ENCODE measurements around the gene TBC1D8.

TBC1D8 gene

GRCh38 chr2:101161658-101162057, 10.5 kb upstream of the TBC1D8 start:
- no peak for DNase-seq

GRCh38 chr2:101160454-101160853, 9.3 kb upstream of the TBC1D8 start:
- DNase-seq = no peak

- no peak for DNase-seq
Measured at GRCh38 chr2:101159526-101159925, 8.3 kb upstream of the TBC1D8 start.

GRCh38 chr2:101157272-101157671, 6.1 kb upstream of the TBC1D8 start:
- DNase-seq = no peak

GRCh38 chr2:101153787-101154186, 2.6 kb upstream of the TBC1D8 start:
- no peak for DNase-seq

GRCh38 chr2:101153077-101153707, 2.0 kb upstream of the TBC1D8 start:
- DNase-seq = no peak

GRCh38 chr2:101152272-101153076, 1.3 kb upstream of the TBC1D8 start:
- peak; percentile 9 for DNase-seq

GRCh38 chr2:101151859-101152271, 683 bp upstream of the TBC1D8 start:
- no peak for DNase-seq

- DNase-seq = no peak
Measured at GRCh38 chr2:101150306-101151145, 656 bp downstream of the TBC1D8 start.

- no peak for DNase-seq
Measured at GRCh38 chr2:101149241-101150192, 1.7 kb downstream of the TBC1D8 start.

GRCh38 chr2:101148777-101149176, 2.4 kb downstream of the TBC1D8 start:
- no peak for DNase-seq

GRCh38 chr2:101147971-101148370, 3.2 kb downstream of the TBC1D8 start:
- DNase-seq = no peak

GRCh38 chr2:101147062-101147461, 4.1 kb downstream of the TBC1D8 start:
- DNase-seq = no peak

- DNase-seq = no peak
Measured at GRCh38 chr2:101146535-101146934, 4.6 kb downstream of the TBC1D8 start.

- no peak for DNase-seq
Measured at GRCh38 chr2:101145406-101145805, 5.8 kb downstream of the TBC1D8 start.

GRCh38 chr2:101142163-101142562, 9.0 kb downstream of the TBC1D8 start:
- no peak for DNase-seq

GRCh38 chr2:101140978-101141655, 10.1 kb downstream of the TBC1D8 start:
- no peak for DNase-seq

GRCh38 chr2:101140237-101140636, 10.9 kb downstream of the TBC1D8 start:
- DNase-seq = no peak

GRCh38 chr2:101139495-101139894, 11.7 kb downstream of the TBC1D8 start:
- DNase-seq = no peak

GRCh38 chr2:101135412-101136296, 15.5 kb downstream of the TBC1D8 start:
- DNase-seq = no peak

All from KG1 (cell line).